ENCODE measurements around the gene BATF.

Gene BATF

GRCh38 chr14:75501080-75501479, 21.2 kb upstream of the BATF start:
- no peak for DNase-seq (ENCODE audit: low read depth)

GRCh38 chr14:75504411-75504810, 17.9 kb upstream of the BATF start:
- DNase-seq (ENCODE audit: low read depth), result no peak

GRCh38 chr14:75506930-75507329, 15.3 kb upstream of the BATF start:
- DNase-seq (ENCODE audit: low read depth), result no peak

GRCh38 chr14:75510547-75510946, 11.7 kb upstream of the BATF start:
- DNase-seq (ENCODE audit: low read depth), result no peak

- DNase-seq (ENCODE audit: low read depth), result no peak
Observed at GRCh38 chr14:75511201-75511600, 11.1 kb upstream of the BATF start.

GRCh38 chr14:75513911-75514672, 8.2 kb upstream of the BATF start:
- DNase-seq (ENCODE audit: low read depth), result no peak

- DNase-seq (ENCODE audit: low read depth), result no peak
Observed at GRCh38 chr14:75514673-75515628, 7.3 kb upstream of the BATF start.

GRCh38 chr14:75515629-75515996, 6.7 kb upstream of the BATF start:
- no peak for DNase-seq (ENCODE audit: low read depth)

- no peak for DNase-seq (ENCODE audit: low read depth)
Observed at GRCh38 chr14:75518625-75519024, 3.6 kb upstream of the BATF start.

GRCh38 chr14:75519394-75519793, 2.9 kb upstream of the BATF start:
- no peak for DNase-seq (ENCODE audit: low read depth)

GRCh38 chr14:75519826-75520728, 2.2 kb upstream of the BATF start:
- no peak for DNase-seq (ENCODE audit: low read depth)

- no peak for DNase-seq (ENCODE audit: low read depth)
Observed at GRCh38 chr14:75520852-75521251, 1.4 kb upstream of the BATF start.

GRCh38 chr14:75521415-75522199, 662 bp upstream of the BATF start:
- no peak for DNase-seq (ENCODE audit: low read depth)

GRCh38 chr14:75522983-75523318, 682 bp downstream of the BATF start:
- DNase-seq (ENCODE audit: low read depth), result no peak

- no peak for DNase-seq (ENCODE audit: low read depth)
Observed at GRCh38 chr14:75523771-75524171, 1.5 kb downstream of the BATF start.

- DNase-seq (ENCODE audit: low read depth), result no peak
Observed at GRCh38 chr14:75525969-75526368, 3.7 kb downstream of the BATF start.

GRCh38 chr14:75527449-75528163, 5.3 kb downstream of the BATF start:
- no peak for DNase-seq (ENCODE audit: low read depth)

- no peak for DNase-seq (ENCODE audit: low read depth)
Observed at GRCh38 chr14:75531256-75531655, 9.0 kb downstream of the BATF start.

- DNase-seq (ENCODE audit: low read depth), result no peak
Observed at GRCh38 chr14:75531660-75532317, 9.5 kb downstream of the BATF start.
